KMS-11 (cell line): Measurements from ENCODE around the gene C2CD2.

ENCODE experiments used
- H2AFZ ChIP-seq: fragments of 200-600 bp; sonication (generic); 2 replicates; pipeline ENCODE4 v1.6.1; 2016; ENCODE audit warnings: antibody characterized with exemption, mixed run types, low read depth
- H3K27ac ChIP-seq: fragments of 200-600 bp; sonication (generic); 2 replicates; pipeline ENCODE4 v1.6.1; 2016; ENCODE audit warnings: mild to moderate bottlenecking, mixed run types
- H3K27me3 ChIP-seq: fragments of 200-600 bp; sonication (generic); 2 replicates; pipeline ENCODE4 v1.6.1; 2017; ENCODE audit warnings: mild to moderate bottlenecking, low read depth, mixed run types, moderate library complexity; ENCODE audit not compliant: insufficient read depth
- H3K36me3 ChIP-seq: fragments of 200-600 bp; sonication (generic); 2 replicates; pipeline ENCODE4 v1.6.1; 2017; ENCODE audit warnings: mild to moderate bottlenecking, mixed run types; ENCODE audit not compliant: insufficient read depth
- H3K4me1 ChIP-seq: fragments of 200-600 bp; sonication (generic); 2 replicates; pipeline ENCODE4 v1.6.1; 2016; ENCODE audit warnings: mild to moderate bottlenecking, low read depth, mixed run types; ENCODE audit not compliant: poor library complexity, severe bottlenecking
- H3K4me2 ChIP-seq: fragments of 200-600 bp; sonication (generic); 2 replicates; pipeline ENCODE4 v1.7.0; 2016; ENCODE audit warnings: mild to moderate bottlenecking, mixed run types
- H3K4me3 ChIP-seq: fragments of 200-600 bp; sonication (generic); IDR thresholded peaks from 2 replicates; pipeline ENCODE4 v1.6.1; 2017; ENCODE audit warnings: low read depth, low read length, mixed read lengths; ENCODE audit not compliant: insufficient read depth
- H3K79me2 ChIP-seq: fragments of 200-600 bp; sonication (generic); 2 replicates; pipeline ENCODE4 v1.6.1; 2016; ENCODE audit warnings: low read depth, mixed run types; ENCODE audit not compliant: insufficient read depth
- H3K9ac ChIP-seq: fragments of 200-600 bp; sonication (generic); 2 replicates; pipeline ENCODE4 v1.6.1; 2016; ENCODE audit warnings: mild to moderate bottlenecking, mixed run types
- H4K20me1 ChIP-seq: fragments of 200-600 bp; sonication (generic); 2 replicates; pipeline ENCODE4 v1.6.1; 2016; ENCODE audit warnings: mild to moderate bottlenecking, mixed run types; ENCODE audit not compliant: insufficient read depth
- CTCF ChIP-seq: fragments of 200-600 bp; sonication (generic); conservative IDR thresholded peaks from 2 replicates; pipeline ENCODE4 v1.6.1; 2017; ENCODE audit warnings: low read depth, mild to moderate bottlenecking, antibody characterized with exemption, low read length, moderate library complexity, mixed read lengths

The C2CD2 gene

GRCh38 chr21:41843584-41843983 is 110.2 kb downstream of the C2CD2 start:
- H4K20me1 ChIP-seq: no peaks in the 10 kb centered on the region
- no peaks in the 10 kb centered on the region for H3K79me2 ChIP-seq
- H2AFZ ChIP-seq: no peak overlapping the region
- H3K4me2 ChIP-seq: no peak overlapping the region
- H3K27ac ChIP-seq: no peak overlapping the region
- H3K4me1 ChIP-seq: no peaks in the 10 kb centered on the region
- H3K4me3 ChIP-seq: no peak overlapping the region
- TF ChIP-seq CTCF: no peak
- H3K9ac ChIP-seq: no peak overlapping the region
- no peaks in the 10 kb centered on the region for H3K36me3 ChIP-seq
- H3K27me3 ChIP-seq: no peaks in the 10 kb centered on the region

- Histone ChIP-seq H3K4me3 (no peak overlapping the region), H2AFZ (no peak overlapping the region), H3K4me1 (no peaks in the 10 kb centered on the region), H4K20me1 (no peaks in the 10 kb centered on the region), H3K27me3 (no peaks in the 10 kb centered on the region), H3K4me2 (no peak overlapping the region), H3K9ac (no peak overlapping the region), H3K27ac (no peak overlapping the region), H3K36me3 (no peaks in the 10 kb centered on the region), H3K79me2 (no peaks in the 10 kb centered on the region)
- TF ChIP-seq CTCF: no peak
Measured at GRCh38 chr21:41840880-41841279, 112.9 kb downstream of the C2CD2 start.

GRCh38 chr21:41839387-41840000 is 114.3 kb downstream of the C2CD2 start:
- no peak overlapping the region for H3K4me2 ChIP-seq
- no peak overlapping the region for H2AFZ ChIP-seq
- H3K36me3 ChIP-seq: no peaks in the 10 kb centered on the region
- no peak overlapping the region for H3K27ac ChIP-seq
- no peak for TF ChIP-seq CTCF
- H3K79me2 ChIP-seq: no peaks in the 10 kb centered on the region
- no peaks in the 10 kb centered on the region for H3K4me1 ChIP-seq
- H3K4me3 ChIP-seq: no peak overlapping the region
- no peaks in the 10 kb centered on the region for H3K27me3 ChIP-seq
- H4K20me1 ChIP-seq: no peaks in the 10 kb centered on the region
- H3K9ac ChIP-seq: no peak overlapping the region

- H3K36me3 ChIP-seq: no peaks in the 10 kb centered on the region
- H3K4me1 ChIP-seq: no peaks in the 10 kb centered on the region
- no peak overlapping the region for H2AFZ ChIP-seq
- no peaks in the 10 kb centered on the region for H3K27me3 ChIP-seq
- H4K20me1 ChIP-seq: no peaks in the 10 kb centered on the region
- H3K9ac ChIP-seq: no peak overlapping the region
- TF ChIP-seq CTCF: no peak
- no peak overlapping the region for H3K27ac ChIP-seq
- no peak overlapping the region for H3K4me2 ChIP-seq
- H3K4me3 ChIP-seq: no peak overlapping the region
- H3K79me2 ChIP-seq: no peaks in the 10 kb centered on the region
Measured at GRCh38 chr21:41837756-41838297, 116.0 kb downstream of the C2CD2 start.
